Stimulated activated CD4-positive, alpha-beta T cell treated with anti-CD3 and anti-CD28 coated beads, Interleukin-15, amount 100 ng/mL, for 48 hours (primary cell): Measurements from ENCODE around the gene SLC35E4.

ENCODE experiments used
- DNase-seq, 2 donors: peaks; one replicate each; pipeline ENCODE4 v3.0.0-alpha.2; 2020; ENCODE audit warnings: low read depth in 2 of 2

Gene SLC35E4

GRCh38 chr22:30691204-30691603 is 55.6 kb downstream of the SLC35E4 start:
- DNase-seq = no peak

- DNase-seq = peak in 1 of 2 donors; percentile 41
These were observed 58.6 kb downstream of the SLC35E4 start for GRCh38 chr22:30694171-30694639.

- DNase-seq = no peak
These were observed 59.2 kb downstream of the SLC35E4 start, which contains the start of gene OSBP2 for GRCh38 chr22:30694640-30695350. Gene OSBP2, plus strand, starts transcription at chr22:30694874. Its CDS starts 36 bp downstream, at chr22:30694910.

GRCh38 chr22:30695351-30695851 is 59.8 kb downstream of the SLC35E4 start:
- DNase-seq = no peak

- DNase-seq = no peak
These were observed 60.5 kb downstream of the SLC35E4 start for GRCh38 chr22:30695871-30696655.
